HG03565 (cell line): ENCODE data around the gene TOP2A.
"Not testable (repeated sequence)": the region's sequence is repeated elsewhere in the genome, so short reads cannot be mapped to it uniquely, and the experiment has no call there.

Source experiments
- ATAC-seq: cut with Tn5 transposase; IDR thresholded peaks from one replicate; pipeline ENCODE4 v1.9.1; 2021; ENCODE audit warnings: mild to moderate bottlenecking, moderate library complexity; ENCODE audit not compliant: unreplicated experiment

TOP2A gene

GRCh38 chr17:40431231-40431602, 13.5 kb upstream of the TOP2A start:
- ATAC-seq: no peak

- ATAC-seq: no peak
These were observed 12.9 kb upstream of the TOP2A start for GRCh38 chr17:40430272-40431230.

GRCh38 chr17:40427002-40427491, 9.4 kb upstream of the TOP2A start:
- ATAC-seq: no peak

- ATAC-seq: no peak
These were observed 8.0 kb upstream of the TOP2A start for GRCh38 chr17:40425741-40426140.

GRCh38 chr17:40422990-40423633, 5.4 kb upstream of the TOP2A start:
- no peak for ATAC-seq

- ATAC-seq: no peak
These were observed 2.0 kb upstream of the TOP2A start for GRCh38 chr17:40419559-40420331.

- ATAC-seq: no peak
These were observed 671 bp upstream of the TOP2A start for GRCh38 chr17:40418428-40418706.

GRCh38 chr17:40417258-40417608, 463 bp downstream of the TOP2A start:
- peak; percentile 3 for ATAC-seq

GRCh38 chr17:40416671-40417070, 1.0 kb downstream of the TOP2A start:
- ATAC-seq: no peak

- no peak for ATAC-seq
These were observed 2.3 kb downstream of the TOP2A start for GRCh38 chr17:40415390-40415789.

- ATAC-seq: not testable (repeated sequence)
These were observed 3.4 kb downstream of the TOP2A start for GRCh38 chr17:40414312-40414711.

- ATAC-seq: no peak
These were observed 4.8 kb downstream of the TOP2A start for GRCh38 chr17:40412880-40413279.

- no peak for ATAC-seq
These were observed 5.9 kb downstream of the TOP2A start for GRCh38 chr17:40411821-40412220.

- ATAC-seq: no peak
These were observed 7.6 kb downstream of the TOP2A start for GRCh38 chr17:40410082-40410481.

- ATAC-seq: not testable (repeated sequence)
These were observed 8.2 kb downstream of the TOP2A start for GRCh38 chr17:40409540-40409939.

GRCh38 chr17:40407460-40407859, 10.2 kb downstream of the TOP2A start:
- ATAC-seq: no peak

GRCh38 chr17:40404003-40404402, 13.7 kb downstream of the TOP2A start:
- no peak for ATAC-seq

- ATAC-seq: no peak
These were observed 15.0 kb downstream of the TOP2A start for GRCh38 chr17:40402668-40403067.

- ATAC-seq: no peak
These were observed 18.5 kb downstream of the TOP2A start for GRCh38 chr17:40399185-40399584.

- not testable (repeated sequence) for ATAC-seq
These were observed 31.1 kb downstream of the TOP2A start for GRCh38 chr17:40386555-40386954.

GRCh38 chr17:40382251-40382650, 35.4 kb downstream of the TOP2A start:
- ATAC-seq: no peak

GRCh38 chr17:40378966-40379365, 38.7 kb downstream of the TOP2A start:
- no peak for ATAC-seq
